Thymus (tissue), 11 donors: Measurements from ENCODE around the gene CPSF4L. TPM values are rescaled to one million over a fixed set of nuclear protein-coding genes. Genes with fewer than 3 reads are reported as not detected.
A peak's percentile ranks its signal among the peaks of the same experiment; 100 is the strongest.

Experiments used
- DNase-seq, 9 donors: peaks; one replicate each; pipeline ENCODE4 v3.0.0-alpha.2; 2013; ENCODE audit warnings: low spot score in 9 of 9, low read depth in 6 of 9, missing footprints in 1 of 9
- H3K27ac ChIP-seq, 2 donors: one replicate each; pipeline ENCODE4 v1.5.1; 2013; ENCODE audit warnings: control low read depth in 1 of 2, low read depth in 1 of 2, low read length in 1 of 2, mild to moderate bottlenecking in 1 of 2, moderate library complexity in 1 of 2
- H3K27me3 ChIP-seq, 2 donors: one replicate each; pipeline ENCODE4 v1.5.1; 2013; ENCODE audit warnings: low read length in 1 of 2; ENCODE audit not compliant: control insufficient read depth in 2 of 2, insufficient read depth in 1 of 2
- H3K36me3 ChIP-seq, 2 donors: one replicate each; pipeline ENCODE4 v1.5.1; 2013; ENCODE audit warnings: low read length in 1 of 2, mild to moderate bottlenecking in 1 of 2, moderate library complexity in 1 of 2; ENCODE audit not compliant: control insufficient read depth in 2 of 2, insufficient read depth in 2 of 2
- H3K4me1 ChIP-seq, 2 donors: one replicate each; pipeline ENCODE4 v1.5.1; 2013; ENCODE audit warnings: low read length in 2 of 2; ENCODE audit not compliant: control insufficient read depth in 2 of 2, insufficient read depth in 2 of 2
- H3K4me3 ChIP-seq, 2 donors: one replicate each; pipeline ENCODE4 v1.5.1; 2013; ENCODE audit warnings: low read length in 2 of 2, control low read depth in 1 of 2, mild to moderate bottlenecking in 1 of 2
- H3K9me3 ChIP-seq, 2 donors: one replicate each; pipeline ENCODE4 v1.5.1; 2013; ENCODE audit warnings: low read length in 1 of 2, mild to moderate bottlenecking in 1 of 2; ENCODE audit not compliant: control insufficient read depth in 2 of 2, insufficient read depth in 1 of 2
- WGBS: extraction: QIAGEN DNeasy Blood & Tissue Kit; methylation state at CpG from one replicate; pipeline ENCODE4 v1.1.7; 2013; 5-methylcytosine and 5-hydroxymethylcytosine counted together
- polyA plus RNA-seq: library from polyadenylated mRNA; stranded (reverse); fragments of 200-250 nt; gene quantifications from one replicate; pipeline ENCODE4 v1.2.3, GENCODE V29; 2013
- total RNA-seq: library from RNA; stranded (reverse); fragments of 120-200 nt; gene quantifications from one replicate; pipeline ENCODE4 v1.2.4, GENCODE V29; 2013
- donor health status: healthy.

CPSF4L gene
- total and polyA plus RNA-seq, 2 donors: not detected

GRCh38 chr17:73292031-73292531 lies 30.4 kb upstream of the CPSF4L start:
- peaks cover 0 to 3% of the 10 kb centered on the region in 2 donors for H3K27me3 ChIP-seq
- no peak overlapping the region for H3K4me3 ChIP-seq
- DNase-seq: no peak
- H3K9me3 ChIP-seq: no peaks in the 10 kb centered on the region
- peaks cover 2 to 18% of the 10 kb centered on the region in 2 donors for H3K4me1 ChIP-seq
- H3K36me3 ChIP-seq: no peaks in the 10 kb centered on the region
- peak overlapping the region in 1 of 2 donors; percentile 39 for H3K27ac ChIP-seq
- 91% methylated on average over 12 of the region's 12 CpGs for WGBS

- no peak for DNase-seq
- H3K27ac ChIP-seq: peak overlapping the region in 1 of 2 donors; percentile 39
- no peaks in the 10 kb centered on the region for H3K36me3 ChIP-seq
- peaks cover 0 to 3% of the 10 kb centered on the region in 2 donors for H3K27me3 ChIP-seq
- no peak overlapping the region for H3K4me3 ChIP-seq
- H3K4me1 ChIP-seq: peaks cover 2 to 23% of the 10 kb centered on the region in 2 donors
- WGBS: 47% methylated on average over 8 of the region's 8 CpGs
- no peaks in the 10 kb centered on the region for H3K9me3 ChIP-seq
These were observed 29.7 kb upstream of the CPSF4L start for GRCh38 chr17:73291260-73291801.

- no peaks in the 10 kb centered on the region for H3K9me3 ChIP-seq
- WGBS: 40% methylated on average over 16 of the region's 16 CpGs
- H3K27me3 ChIP-seq: peaks cover 0 to 3% of the 10 kb centered on the region in 2 donors
- DNase-seq: no peak
- peaks cover 2 to 24% of the 10 kb centered on the region in 2 donors for H3K4me1 ChIP-seq
- H3K36me3 ChIP-seq: no peaks in the 10 kb centered on the region
- H3K4me3 ChIP-seq: no peak overlapping the region
- H3K27ac ChIP-seq: peak overlapping the region in 1 of 2 donors; percentile 37
These were observed 28.9 kb upstream of the CPSF4L start for GRCh38 chr17:73290399-73291259.

- WGBS: 93% methylated on average over 7 of the region's 7 CpGs
- Histone ChIP-seq H3K9me3 (no peaks in the 10 kb centered on the region), H3K4me1 (peaks cover 2 to 24% of the 10 kb centered on the region in 2 donors), H3K36me3 (no peaks in the 10 kb centered on the region), H3K27me3 (peaks cover 0 to 3% of the 10 kb centered on the region in 2 donors), H3K4me3 (no peak overlapping the region), H3K27ac (peak overlapping the region in 1 of 2 donors; percentile 19)
- DNase-seq: no peak
These were observed 28.0 kb upstream of the CPSF4L start for GRCh38 chr17:73289549-73290254.

GRCh38 chr17:73288534-73289302 lies 27.0 kb upstream of the CPSF4L start:
- Histone ChIP-seq H3K27me3 (peaks cover 0 to 3% of the 10 kb centered on the region in 2 donors), H3K27ac (no peak overlapping the region), H3K4me3 (no peak overlapping the region), H3K4me1 (peaks cover 2 to 24% of the 10 kb centered on the region in 2 donors), H3K9me3 (no peaks in the 10 kb centered on the region), H3K36me3 (no peaks in the 10 kb centered on the region)
- DNase-seq: no peak
- WGBS: 92% methylated on average over 19 of the region's 19 CpGs

- H3K4me3 ChIP-seq: no peak overlapping the region
- H3K27me3 ChIP-seq: peaks cover 0 to 3% of the 10 kb centered on the region in 2 donors
- no peaks in the 10 kb centered on the region for H3K36me3 ChIP-seq
- WGBS: 91% methylated on average over 8 of the region's 8 CpGs
- peaks cover 2 to 22% of the 10 kb centered on the region in 2 donors for H3K4me1 ChIP-seq
- no peak overlapping the region for H3K27ac ChIP-seq
- DNase-seq: peak in 1 of 9 donors; percentile 27
- H3K9me3 ChIP-seq: no peaks in the 10 kb centered on the region
These were observed 25.2 kb upstream of the CPSF4L start for GRCh38 chr17:73286863-73287296.

- H3K27ac ChIP-seq: no peak overlapping the region
- H3K9me3 ChIP-seq: no peaks in the 10 kb centered on the region
- peaks cover 0 to 3% of the 10 kb centered on the region in 2 donors for H3K27me3 ChIP-seq
- WGBS: 94% methylated on average over 52 of the region's 52 CpGs
- no peak for DNase-seq
- no peaks in the 10 kb centered on the region for H3K36me3 ChIP-seq
- no peak overlapping the region for H3K4me3 ChIP-seq
- H3K4me1 ChIP-seq: peaks cover 0 to 17% of the 10 kb centered on the region in 2 donors
These were observed 24.5 kb upstream of the CPSF4L start for GRCh38 chr17:73285916-73286862.

GRCh38 chr17:73285603-73285908 lies 23.9 kb upstream of the CPSF4L start:
- 92% methylated on average over 15 of the region's 15 CpGs for WGBS
- no peak overlapping the region for H3K4me3 ChIP-seq
- H3K36me3 ChIP-seq: no peaks in the 10 kb centered on the region
- DNase-seq: no peak
- H3K27me3 ChIP-seq: peaks cover 0 to 3% of the 10 kb centered on the region in 2 donors
- no peaks in the 10 kb centered on the region for H3K9me3 ChIP-seq
- no peak overlapping the region for H3K27ac ChIP-seq
- peaks cover 0 to 11% of the 10 kb centered on the region in 2 donors for H3K4me1 ChIP-seq
